Mucosa of rectum (tissue), 2 donors: Measurements from ENCODE around the gene PLA2G6.

ENCODE experiments used
- H3K27ac ChIP-seq, 2 donors: one replicate each; pipeline ENCODE4 v1.7.0; 2013; ENCODE audit warnings: inconsistent platforms in 2 of 2, low read depth in 2 of 2, low read length in 2 of 2
- H3K27me3 ChIP-seq, 2 donors: one replicate each; pipeline ENCODE4 v1.7.0; 2013; ENCODE audit warnings: low read length in 2 of 2; ENCODE audit not compliant: control insufficient read depth in 2 of 2, insufficient read depth in 2 of 2
- H3K36me3 ChIP-seq, 2 donors: one replicate each; pipeline ENCODE4 v1.7.0; 2013; ENCODE audit warnings: low read length in 2 of 2; ENCODE audit not compliant: control insufficient read depth in 2 of 2, insufficient read depth in 2 of 2
- H3K4me1 ChIP-seq, 2 donors: one replicate each; pipeline ENCODE4 v1.7.0; 2013; ENCODE audit warnings: low read length in 2 of 2, mild to moderate bottlenecking in 1 of 2; ENCODE audit not compliant: control insufficient read depth in 2 of 2, insufficient read depth in 2 of 2
- H3K4me3 ChIP-seq, 2 donors: one replicate each; pipeline ENCODE4 v1.7.0; 2013; ENCODE audit warnings: low read length in 2 of 2
- H3K9ac ChIP-seq, 2 donors: one replicate each; pipeline ENCODE4 v1.7.0; 2013; ENCODE audit warnings: low read length in 2 of 2, low read depth in 1 of 2, mild to moderate bottlenecking in 1 of 2
- H3K9me3 ChIP-seq, 2 donors: one replicate each; pipeline ENCODE4 v1.7.0; 2013; ENCODE audit warnings: low read length in 2 of 2; ENCODE audit not compliant: control insufficient read depth in 2 of 2
- donor health status: healthy.
- donor health status: Normal muscosa, but diverticular disease.

PLA2G6 gene

DNA sequence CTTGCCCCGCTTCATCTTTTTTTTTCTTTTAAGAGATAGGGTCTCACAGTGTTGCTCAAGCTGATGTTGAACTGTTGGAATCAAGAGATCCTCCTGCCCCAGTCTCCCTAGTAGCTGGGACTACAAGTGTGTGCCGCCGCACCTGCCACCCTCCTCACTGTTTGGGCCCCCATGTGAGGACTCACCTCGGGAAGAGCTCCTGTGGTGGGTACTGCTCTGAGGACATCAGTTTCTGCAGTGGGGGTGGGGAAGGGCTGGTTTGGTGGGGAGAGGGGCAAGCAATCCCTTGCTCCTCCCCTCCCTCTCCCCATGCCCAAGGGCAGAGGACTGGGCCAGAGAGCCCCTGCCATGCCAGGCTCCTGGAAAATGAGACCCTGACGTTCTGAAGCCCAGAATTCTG lies 96.1 kb downstream of the PLA2G6 start:
- H3K4me3 ChIP-seq, result no peak overlapping the region
- no peak overlapping the region for H3K27ac ChIP-seq
- no peaks in the 10 kb centered on the region for H3K9me3 ChIP-seq
- H3K27me3 ChIP-seq, result peaks cover 6 to 12% of the 10 kb centered on the region in 2 donors
- peaks cover 10 to 15% of the 10 kb centered on the region in 2 donors for H3K4me1 ChIP-seq
- no peak overlapping the region for H3K9ac ChIP-seq
- H3K36me3 ChIP-seq, result peaks cover 12 to 20% of the 10 kb centered on the region in 2 donors

DNA sequence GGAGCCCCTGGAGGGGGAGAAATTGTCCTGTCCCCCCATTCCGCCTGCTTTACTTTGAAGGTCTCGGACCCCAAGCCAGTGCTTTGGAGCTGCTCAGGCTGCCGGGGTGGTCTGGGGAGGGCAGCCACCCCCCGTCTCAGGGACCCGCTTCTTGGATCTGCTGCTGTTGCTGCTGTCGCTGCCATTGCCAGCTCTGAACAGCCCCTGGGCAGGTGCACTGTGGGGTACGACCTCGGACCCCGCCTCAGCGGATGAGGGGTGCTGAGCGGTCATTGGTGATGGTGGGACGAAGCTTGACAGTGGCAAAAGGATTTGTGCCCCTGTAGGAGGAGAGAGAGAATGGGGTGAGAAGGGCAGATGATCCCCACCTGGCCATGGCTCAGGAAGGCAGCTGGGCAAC lies 96.6 kb downstream of the PLA2G6 start:
- peaks cover 6 to 12% of the 10 kb centered on the region in 2 donors for H3K27me3 ChIP-seq

DNA sequence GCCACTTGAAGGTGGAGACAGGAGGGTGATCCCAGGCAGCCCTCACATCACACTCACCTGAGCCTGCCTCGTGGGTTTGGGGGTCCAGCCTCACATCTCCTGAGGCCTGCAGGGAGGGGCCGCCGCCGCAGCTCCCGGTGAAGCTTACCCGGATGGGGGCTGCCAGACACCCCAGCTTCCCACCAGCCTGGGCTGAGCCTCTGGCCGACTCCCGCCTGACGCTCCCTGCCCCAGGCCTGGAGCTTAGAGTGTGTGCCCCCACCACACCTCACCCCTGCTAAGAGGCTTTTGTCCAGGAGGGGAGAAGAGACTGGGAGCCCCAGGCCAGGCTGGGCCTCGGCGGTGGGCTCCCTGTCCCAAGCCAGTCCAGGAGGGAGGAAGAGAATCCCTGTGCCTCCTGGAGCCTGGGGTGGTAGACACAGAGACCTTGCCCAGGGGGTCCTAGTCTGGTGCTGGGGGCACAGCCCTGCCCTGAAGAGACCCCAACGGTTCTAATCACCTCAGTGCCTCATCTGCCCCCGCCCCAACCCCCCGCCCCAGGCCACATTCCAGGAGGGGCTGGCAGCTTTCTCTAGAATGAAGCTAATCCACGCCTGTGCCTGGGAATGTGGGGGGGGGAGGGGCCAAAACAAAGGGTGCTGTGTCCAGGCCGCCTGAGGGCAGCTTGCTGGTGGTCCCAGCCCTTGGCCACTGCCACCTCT lies 97.5 kb downstream of the PLA2G6 start, which contains the start of gene SLC16A8:
TSS of gene SLC16A8 (minus strand) at position 254 of the 701 bp plus-strand sequence. CDS start 1,311 bp downstream, outside the sequence.
- peaks cover 6 to 12% of the 10 kb centered on the region in 2 donors for H3K27me3 ChIP-seq
- no peaks in the 10 kb centered on the region for H3K9me3 ChIP-seq
- peaks cover 12 to 15% of the 10 kb centered on the region in 2 donors for H3K4me1 ChIP-seq
- H3K9ac ChIP-seq, result no peak within 1 kb of the TSS
- peaks cover 8 to 17% of the 10 kb centered on the region in 2 donors for H3K36me3 ChIP-seq
- H3K4me3 ChIP-seq, result no peak within 1 kb of the TSS
- no peak within 1 kb of the TSS for H3K27ac ChIP-seq

More for the DNA sequence above, 96.6 kb downstream of the PLA2G6 start:
- Histone ChIP-seq H3K9me3 (no peaks in the 10 kb centered on the region), H3K4me1 (peaks cover 12 to 15% of the 10 kb centered on the region in 2 donors), H3K9ac (no peak overlapping the region), H3K36me3 (peaks cover 8 to 17% of the 10 kb centered on the region in 2 donors), H3K27ac (no peak overlapping the region), H3K4me3 (no peak overlapping the region)

DNA sequence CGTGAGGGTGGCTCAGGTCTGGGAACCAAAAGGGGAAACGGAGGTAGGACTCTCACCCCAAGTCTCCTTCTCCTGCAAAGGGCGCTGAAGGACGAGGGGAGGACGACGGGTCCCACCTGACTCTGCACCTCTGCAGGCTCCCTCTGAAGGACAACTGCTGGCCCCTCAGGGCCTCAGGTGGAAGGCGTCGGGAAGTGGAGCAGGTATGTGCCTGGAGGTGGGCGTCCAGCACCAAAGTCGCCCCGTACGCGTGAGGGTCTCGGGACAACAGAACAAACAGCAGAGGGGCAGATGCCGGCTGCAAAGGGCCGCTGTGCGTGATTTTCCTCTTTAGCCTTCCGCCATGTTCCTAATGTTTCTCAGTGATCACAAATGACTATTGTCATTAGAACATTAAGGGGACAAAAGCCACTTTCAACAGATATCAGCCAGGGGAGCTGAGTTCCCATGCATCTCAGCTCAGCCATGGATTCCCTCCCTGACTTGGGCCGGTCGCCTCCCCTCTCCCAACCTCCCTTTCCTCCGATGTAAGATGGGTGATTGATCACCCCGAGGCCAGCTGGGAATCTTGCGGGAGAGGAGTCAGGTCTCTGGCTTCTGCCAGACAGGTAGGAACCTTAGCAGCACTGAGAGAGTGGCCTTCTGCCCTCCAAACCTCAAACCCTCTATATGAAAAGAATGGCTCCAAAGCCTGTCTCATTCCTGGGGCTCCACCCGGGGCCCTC lies 98.5 kb downstream of the PLA2G6 start:
- no peak overlapping the region for H3K9ac ChIP-seq
- H3K27me3 ChIP-seq, result peaks cover 6 to 12% of the 10 kb centered on the region in 2 donors
- H3K4me3 ChIP-seq, result no peak overlapping the region
- peaks cover 8 to 17% of the 10 kb centered on the region in 2 donors for H3K36me3 ChIP-seq
- H3K4me1 ChIP-seq, result peaks cover 12 to 15% of the 10 kb centered on the region in 2 donors
- no peak overlapping the region for H3K27ac ChIP-seq
- no peaks in the 10 kb centered on the region for H3K9me3 ChIP-seq

- Histone ChIP-seq H3K9me3 (no peaks in the 10 kb centered on the region), H3K9ac (no peak overlapping the region), H3K27me3 (peaks cover 6 to 12% of the 10 kb centered on the region in 2 donors), H3K4me1 (peaks cover 12 to 15% of the 10 kb centered on the region in 2 donors), H3K4me3 (peak overlapping the region in 1 of 2 donors; percentile 46), H3K27ac (no peak overlapping the region), H3K36me3 (peaks cover 6 to 10% of the 10 kb centered on the region in 2 donors)
Observed at GRCh38 chr22:38081941-38082828, 99.4 kb downstream of the PLA2G6 start.

DNA sequence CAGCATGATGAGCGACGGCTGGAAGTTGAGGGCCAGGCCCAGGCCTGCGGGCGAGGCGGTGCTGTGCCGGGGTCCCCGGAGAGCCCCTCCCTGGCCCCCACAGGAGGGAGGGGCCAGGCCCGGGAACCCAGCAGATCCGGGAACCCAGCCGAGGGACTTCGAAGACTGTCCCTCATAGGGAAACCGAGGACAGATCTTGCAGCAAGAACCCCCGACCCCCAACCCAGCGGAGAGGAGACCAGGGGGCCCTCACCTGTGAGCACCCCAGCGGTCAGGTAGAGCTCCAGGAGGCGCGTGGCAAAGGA lies 100.0 kb downstream of the PLA2G6 start:
- H3K4me3 ChIP-seq, result peak overlapping the region; percentile 3 to 46
- H3K4me1 ChIP-seq, result peaks cover 12 to 15% of the 10 kb centered on the region in 2 donors
- H3K36me3 ChIP-seq, result peaks cover 3 to 7% of the 10 kb centered on the region in 2 donors
- no peak overlapping the region for H3K27ac ChIP-seq
- H3K9me3 ChIP-seq, result no peaks in the 10 kb centered on the region
- H3K9ac ChIP-seq, result no peak overlapping the region
- H3K27me3 ChIP-seq, result peaks cover 6 to 12% of the 10 kb centered on the region in 2 donors

DNA sequence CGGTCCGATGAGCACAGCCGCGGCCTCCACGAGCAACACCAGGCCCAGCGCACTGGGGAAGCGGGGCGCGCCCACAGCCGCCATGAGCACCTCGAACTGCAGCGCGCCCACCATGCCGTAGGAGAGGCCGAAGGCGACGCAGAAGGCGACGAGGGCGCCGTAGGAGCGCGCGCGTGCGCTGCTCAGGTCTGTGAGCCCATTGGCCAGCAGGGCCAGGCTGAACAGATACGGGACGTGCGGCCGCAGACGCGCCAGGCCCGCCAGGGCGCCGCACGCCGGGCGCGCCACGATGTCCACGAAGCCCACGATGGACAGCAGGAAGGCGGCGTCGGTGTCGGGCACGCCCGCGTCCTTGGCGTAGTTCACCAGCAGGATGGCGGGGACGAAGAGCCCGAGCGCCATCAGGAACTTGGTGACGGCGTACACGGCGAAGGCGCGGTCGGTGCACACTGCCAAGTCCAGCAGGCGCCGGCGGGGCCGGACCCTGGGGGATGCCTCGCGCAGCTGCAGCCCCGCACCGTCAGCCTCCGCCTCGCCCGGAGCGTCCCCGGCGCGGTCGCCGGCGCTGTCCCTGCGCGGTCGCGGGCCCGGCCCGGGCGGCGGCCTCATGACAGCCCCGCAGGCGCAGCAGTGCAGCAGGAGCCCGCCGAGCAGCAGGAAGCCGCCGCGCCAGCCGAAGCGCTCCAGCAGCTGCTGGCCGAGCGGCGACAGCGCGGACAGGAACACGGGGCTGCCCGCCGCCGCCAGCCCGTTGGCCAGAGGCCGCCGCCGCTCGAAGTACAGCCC lies 100.6 kb downstream of the PLA2G6 start:
- Histone ChIP-seq H3K4me1 (peaks cover 12 to 15% of the 10 kb centered on the region in 2 donors), H3K36me3 (peaks cover 2% of the 10 kb centered on the region in 2 donors), H3K4me3 (peak overlapping the region; percentile 33 to 46), H3K9me3 (no peaks in the 10 kb centered on the region), H3K27me3 (peaks cover 6 to 12% of the 10 kb centered on the region in 2 donors), H3K9ac (peak overlapping the region in 1 of 2 donors; percentile 43), H3K27ac (no peak overlapping the region)

DNA sequence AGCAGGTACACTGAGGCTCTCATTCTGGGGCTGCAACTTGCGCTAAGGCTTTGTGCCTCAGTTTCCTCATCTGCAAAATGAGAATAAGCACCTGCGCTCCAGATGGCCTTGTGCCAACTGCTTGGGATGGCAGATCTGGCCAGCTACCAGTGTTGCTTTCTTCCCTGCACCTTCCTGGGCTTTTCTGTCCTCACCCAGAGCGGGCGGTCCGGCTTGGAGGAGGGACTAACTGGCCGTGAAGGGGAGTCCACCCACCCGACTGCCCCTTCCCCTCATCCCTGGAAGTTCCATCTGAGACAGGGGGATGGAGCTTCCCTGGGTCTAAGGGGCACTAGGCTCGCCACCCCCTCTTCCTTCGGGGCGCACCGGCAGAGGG lies 101.2 kb downstream of the PLA2G6 start:
- H3K9ac ChIP-seq, result no peak overlapping the region
- peak overlapping the region in 1 of 2 donors; percentile 46 for H3K4me3 ChIP-seq
- peaks cover 0 to 2% of the 10 kb centered on the region in 2 donors for H3K36me3 ChIP-seq

DNA sequence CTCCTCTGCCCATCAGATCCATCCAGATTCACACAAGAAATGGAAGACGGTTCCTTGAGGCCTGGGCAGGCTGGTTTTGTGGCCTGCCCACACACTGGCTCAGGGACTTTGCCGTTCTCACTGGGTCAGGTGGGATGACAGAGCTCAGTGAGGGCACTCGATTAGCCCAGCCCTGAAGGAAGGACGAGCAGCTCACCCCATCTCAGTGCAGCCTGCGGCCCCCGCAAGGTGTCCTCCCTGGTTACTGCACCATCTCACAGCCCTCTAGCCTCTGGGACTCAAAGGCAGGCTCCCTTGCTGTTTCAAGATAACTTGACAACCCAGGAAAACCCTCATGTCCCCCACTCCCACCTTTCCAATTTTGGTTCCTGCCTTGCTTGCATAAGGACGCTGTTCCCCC lies 101.8 kb downstream of the PLA2G6 start:
- H3K27me3 ChIP-seq, result peaks cover 6 to 12% of the 10 kb centered on the region in 2 donors
- H3K27ac ChIP-seq, result no peak overlapping the region
- peaks cover 1 to 2% of the 10 kb centered on the region in 2 donors for H3K36me3 ChIP-seq

More for the DNA sequence above, 101.2 kb downstream of the PLA2G6 start:
- Histone ChIP-seq H3K27ac (no peak overlapping the region), H3K4me1 (peaks cover 12 to 15% of the 10 kb centered on the region in 2 donors), H3K9me3 (no peaks in the 10 kb centered on the region), H3K27me3 (peaks cover 6 to 12% of the 10 kb centered on the region in 2 donors)

More for the DNA sequence above, 101.8 kb downstream of the PLA2G6 start:
- peaks cover 12 to 15% of the 10 kb centered on the region in 2 donors for H3K4me1 ChIP-seq
- no peaks in the 10 kb centered on the region for H3K9me3 ChIP-seq
- no peak overlapping the region for H3K9ac ChIP-seq
- no peak overlapping the region for H3K4me3 ChIP-seq
